ENCODE results near the gene SIX5.

SIX5 gene

DNA sequence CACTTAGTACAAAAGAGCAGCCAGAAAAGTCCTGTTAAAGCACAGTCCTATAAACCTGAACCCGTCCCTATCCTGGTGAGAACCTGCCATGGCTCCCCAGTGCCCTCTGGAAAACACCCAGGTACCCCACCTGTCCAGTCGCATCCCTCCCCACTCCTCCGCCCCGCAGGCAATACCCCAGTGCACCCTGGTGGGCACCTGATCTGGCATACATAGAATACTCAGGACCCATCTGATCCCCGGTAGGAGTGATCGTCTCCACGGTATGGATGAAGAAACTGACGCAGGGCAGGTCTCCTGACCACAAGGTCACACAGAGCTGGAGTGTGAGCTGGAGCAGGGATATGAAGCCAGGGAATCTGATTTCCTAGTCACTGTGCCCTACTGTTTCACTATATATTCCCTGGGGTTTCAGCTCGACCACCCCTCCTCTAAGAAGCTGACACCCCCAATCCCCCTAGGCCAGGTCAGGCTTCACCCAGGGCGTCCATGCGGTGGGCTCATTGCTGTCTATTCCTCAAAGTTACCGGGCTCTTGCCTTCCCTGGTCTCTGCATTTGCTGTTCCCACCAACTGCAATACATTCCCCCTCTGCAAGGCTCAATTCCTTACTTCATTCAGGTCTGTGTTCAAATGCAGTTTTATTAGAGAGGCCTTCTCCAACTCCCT lies 50.9 kb downstream of the SIX5 start:
- no peak for DNase-seq (ENCODE audit: extremely low read depth, insufficient read length)
- H3K36me3 ChIP-seq (ENCODE audit: control insufficient read depth, insufficient read depth, low read length), result peaks cover 15% of the 10 kb centered on the region
- TF ChIP-seq, protein P1, sequence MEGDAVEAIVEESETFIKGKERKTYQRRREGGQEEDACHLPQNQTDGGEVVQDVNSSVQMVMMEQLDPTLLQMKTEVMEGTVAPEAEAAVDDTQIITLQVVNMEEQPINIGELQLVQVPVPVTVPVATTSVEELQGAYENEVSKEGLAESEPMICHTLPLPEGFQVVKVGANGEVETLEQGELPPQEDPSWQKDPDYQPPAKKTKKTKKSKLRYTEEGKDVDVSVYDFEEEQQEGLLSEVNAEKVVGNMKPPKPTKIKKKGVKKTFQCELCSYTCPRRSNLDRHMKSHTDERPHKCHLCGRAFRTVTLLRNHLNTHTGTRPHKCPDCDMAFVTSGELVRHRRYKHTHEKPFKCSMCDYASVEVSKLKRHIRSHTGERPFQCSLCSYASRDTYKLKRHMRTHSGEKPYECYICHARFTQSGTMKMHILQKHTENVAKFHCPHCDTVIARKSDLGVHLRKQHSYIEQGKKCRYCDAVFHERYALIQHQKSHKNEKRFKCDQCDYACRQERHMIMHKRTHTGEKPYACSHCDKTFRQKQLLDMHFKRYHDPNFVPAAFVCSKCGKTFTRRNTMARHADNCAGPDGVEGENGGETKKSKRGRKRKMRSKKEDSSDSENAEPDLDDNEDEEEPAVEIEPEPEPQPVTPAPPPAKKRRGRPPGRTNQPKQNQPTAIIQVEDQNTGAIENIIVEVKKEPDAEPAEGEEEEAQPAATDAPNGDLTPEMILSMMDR (IDR thresholded peaks at IDR 0.05; ENCODE audit: insufficient read depth, low read length, poor library complexity, severe bottlenecking), result no peak
- H3K27me3 ChIP-seq (replicated peaks; ENCODE audit: control insufficient read depth, insufficient read depth, low read length), result no peaks in the 10 kb centered on the region
- peak overlapping the region; percentile 66 for H3K4me3 ChIP-seq (replicated peaks; ENCODE audit: low read depth, low read length)

DNA sequence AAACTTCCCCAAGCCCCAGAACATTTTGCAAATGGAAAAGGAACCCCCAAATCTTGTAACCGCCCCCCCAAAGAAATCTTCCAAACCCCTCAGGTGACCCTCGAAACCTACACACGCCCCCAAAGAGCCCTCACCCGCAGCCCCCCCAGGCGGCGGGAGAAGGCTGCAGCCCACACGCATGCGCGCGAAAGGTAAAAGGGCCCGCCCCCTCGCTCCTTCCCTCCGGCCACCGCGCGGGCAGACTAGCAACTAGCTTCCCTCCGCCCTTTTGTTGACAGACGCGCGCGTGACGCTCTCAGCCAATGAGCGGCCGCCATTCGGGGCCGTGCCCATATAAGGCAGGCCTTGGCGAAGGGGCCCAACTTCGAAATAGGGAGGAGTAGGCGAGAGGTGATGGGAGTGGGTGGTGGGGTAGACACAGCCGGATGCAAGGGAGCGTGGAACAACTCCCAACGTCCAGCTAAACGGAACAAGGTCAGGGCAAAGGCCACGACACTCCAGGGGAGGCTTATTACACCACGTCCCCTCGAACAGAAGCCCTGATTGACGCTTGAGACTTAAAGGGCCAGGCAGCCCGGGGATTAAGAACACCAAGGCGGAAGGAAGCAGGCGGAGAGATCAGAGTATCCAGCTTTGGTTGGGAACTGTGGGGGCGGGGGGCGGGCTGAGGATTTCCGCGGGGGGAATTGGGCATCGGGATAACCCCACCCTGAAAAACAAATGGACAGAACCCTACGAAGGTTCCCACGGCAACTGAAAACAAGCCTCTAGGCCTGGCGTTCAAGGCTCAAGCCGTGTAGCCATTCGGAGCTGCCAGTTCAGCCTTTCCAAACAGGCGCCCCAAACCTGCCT lies 51.7 kb downstream of the SIX5 start:
- Histone ChIP-seq H3K27me3 (replicated peaks; ENCODE audit: control insufficient read depth, insufficient read depth, low read length) (no peaks in the 10 kb centered on the region), H3K36me3 (ENCODE audit: control insufficient read depth, insufficient read depth, low read length) (peaks cover 20% of the 10 kb centered on the region), H3K4me3 (replicated peaks; ENCODE audit: low read depth, low read length) (peak overlapping the region; percentile 84)
- DNase-seq (ENCODE audit: extremely low read depth, insufficient read length), result peak; percentile 99
- TF ChIP-seq, protein P1 (IDR thresholded peaks at IDR 0.05; ENCODE audit: insufficient read depth, low read length, poor library complexity, severe bottlenecking), result peak; percentile 47

DNA sequence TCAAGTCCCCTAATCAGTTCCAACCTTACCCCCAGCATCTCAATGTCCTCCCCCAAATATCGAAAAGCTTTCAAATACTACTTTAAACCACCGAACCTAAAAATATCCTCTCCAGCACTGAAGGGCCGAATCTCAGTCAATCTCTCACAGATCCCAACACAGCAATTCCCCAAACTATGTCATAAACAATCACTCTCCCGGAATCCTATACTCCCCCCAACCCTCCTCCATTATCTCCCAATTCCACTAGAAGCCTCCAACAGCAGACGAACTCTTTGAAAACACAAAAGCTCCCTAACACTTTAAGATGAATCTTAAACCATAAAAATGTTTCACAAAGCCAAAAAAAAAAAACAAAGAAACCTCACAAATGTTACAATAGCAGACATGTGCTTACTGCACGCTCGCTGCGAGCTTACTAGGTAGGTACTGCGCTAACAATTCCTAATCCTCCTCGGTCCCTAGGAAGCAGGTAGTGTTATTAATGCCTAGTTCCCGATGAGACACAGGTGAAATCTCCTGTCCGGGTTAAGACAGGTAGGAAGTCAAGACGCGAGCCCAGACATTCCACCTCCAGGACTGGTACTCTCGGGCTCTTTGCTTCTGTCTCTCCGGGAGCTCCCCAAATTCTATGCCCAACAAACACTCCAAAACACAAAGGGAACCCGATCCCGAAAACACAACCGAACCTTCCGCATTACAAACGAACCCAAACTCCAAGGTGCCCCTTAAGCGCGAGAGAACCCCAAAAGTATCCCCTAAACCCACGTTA lies 52.5 kb downstream of the SIX5 start:
- TF ChIP-seq, protein P1 (IDR thresholded peaks at IDR 0.05; ENCODE audit: insufficient read depth, low read length, poor library complexity, severe bottlenecking), result no peak

DNA sequence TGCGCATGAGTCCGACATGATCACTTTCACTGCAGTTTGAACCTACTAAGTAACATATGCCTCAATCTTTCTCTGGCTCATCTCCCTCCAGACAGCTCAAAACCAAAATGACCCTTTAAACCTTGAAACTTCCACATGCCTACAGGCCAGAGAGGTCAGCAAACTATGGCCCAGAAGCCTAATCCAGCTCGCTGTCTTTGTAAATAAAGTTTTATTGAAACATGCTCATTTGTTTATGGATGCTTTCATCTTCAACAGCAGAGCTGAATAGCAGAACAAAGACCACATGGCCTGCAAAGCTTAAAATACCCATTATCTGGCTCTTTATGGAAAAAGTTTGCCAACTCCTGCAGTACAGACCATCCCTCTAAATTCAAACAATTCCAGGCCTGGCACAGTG lies 53.9 kb downstream of the SIX5 start:
- TF ChIP-seq, protein P1 (IDR thresholded peaks at IDR 0.05; ENCODE audit: insufficient read depth, low read length, poor library complexity, severe bottlenecking), result no peak
- Histone ChIP-seq H3K36me3 (ENCODE audit: control insufficient read depth, insufficient read depth, low read length) (peaks cover 21% of the 10 kb centered on the region), H3K4me3 (replicated peaks; ENCODE audit: low read depth, low read length) (no peak overlapping the region), H3K27me3 (replicated peaks; ENCODE audit: control insufficient read depth, insufficient read depth, low read length) (no peaks in the 10 kb centered on the region)
- DNase-seq (ENCODE audit: extremely low read depth, insufficient read length), result no peak

More for the DNA sequence above, 52.5 kb downstream of the SIX5 start:
- no peak for DNase-seq (ENCODE audit: extremely low read depth, insufficient read length)
- peaks cover 20% of the 10 kb centered on the region for H3K36me3 ChIP-seq (ENCODE audit: control insufficient read depth, insufficient read depth, low read length)
- H3K4me3 ChIP-seq (replicated peaks; ENCODE audit: low read depth, low read length), result peak overlapping the region; percentile 84
- H3K27me3 ChIP-seq (replicated peaks; ENCODE audit: control insufficient read depth, insufficient read depth, low read length), result no peaks in the 10 kb centered on the region

Data from GM06990 (cell line).